GM12864 (cell line): ENCODE measurements around the gene PHF13.

Experiments used
- DNase-seq: peaks from one replicate; pipeline ENCODE4 v3.0.0-alpha.2; 2011; ENCODE audit warnings: low read depth
- H3K4me3 ChIP-seq: 2 replicates; pipeline ENCODE4 v1.5.1; 2011; ENCODE audit warnings: mild to moderate bottlenecking, low read depth, low read length, control low read depth
- TF ChIP-seq, protein P1 (sequence below): IDR thresholded peaks from 2 replicates; pipeline ENCODE4 v1.5.1; 2011; ENCODE audit warnings: low read depth, mild to moderate bottlenecking, moderate library complexity, low read length, control low read depth, inconsistent platforms; ENCODE audit errors: missing control alignments

PHF13 gene

DNA sequence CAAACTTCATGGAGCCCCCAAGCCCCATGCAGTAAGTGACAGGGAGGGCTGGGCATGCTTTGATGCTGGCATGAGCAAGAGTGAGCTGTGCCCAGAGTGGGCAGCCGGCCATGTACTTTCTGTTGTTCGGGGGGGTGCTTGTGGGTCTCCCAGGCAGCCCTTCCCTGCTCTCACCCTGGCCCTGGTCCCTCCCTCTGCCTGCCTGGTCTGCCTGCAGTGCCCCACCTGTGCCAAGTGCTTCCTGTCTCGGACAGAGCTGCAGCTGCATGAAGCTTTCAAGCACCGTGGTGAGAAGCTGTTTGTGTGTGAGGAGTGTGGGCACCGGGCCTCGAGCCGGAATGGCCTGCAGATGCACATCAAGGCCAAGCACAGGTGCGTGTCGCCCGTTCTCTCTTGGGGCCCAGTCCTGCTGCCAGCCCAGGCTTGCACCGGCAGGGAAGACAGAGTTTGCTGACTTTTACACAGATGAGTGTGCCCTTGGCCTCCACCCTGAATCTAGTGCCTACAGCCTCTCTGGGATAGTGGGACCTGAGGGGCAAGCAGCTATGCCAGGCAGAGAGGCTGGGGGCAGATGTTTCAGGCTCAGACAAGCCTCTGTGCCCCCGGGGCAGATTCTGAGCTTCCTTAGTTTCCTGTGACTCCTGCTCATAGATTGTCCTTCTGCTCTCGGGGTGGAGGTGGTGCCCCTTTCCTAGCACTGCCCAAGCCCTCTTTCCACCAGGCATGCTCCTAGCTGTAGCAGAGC, 26.1 kb upstream of the PHF13 start:
- TF ChIP-seq, protein P1, sequence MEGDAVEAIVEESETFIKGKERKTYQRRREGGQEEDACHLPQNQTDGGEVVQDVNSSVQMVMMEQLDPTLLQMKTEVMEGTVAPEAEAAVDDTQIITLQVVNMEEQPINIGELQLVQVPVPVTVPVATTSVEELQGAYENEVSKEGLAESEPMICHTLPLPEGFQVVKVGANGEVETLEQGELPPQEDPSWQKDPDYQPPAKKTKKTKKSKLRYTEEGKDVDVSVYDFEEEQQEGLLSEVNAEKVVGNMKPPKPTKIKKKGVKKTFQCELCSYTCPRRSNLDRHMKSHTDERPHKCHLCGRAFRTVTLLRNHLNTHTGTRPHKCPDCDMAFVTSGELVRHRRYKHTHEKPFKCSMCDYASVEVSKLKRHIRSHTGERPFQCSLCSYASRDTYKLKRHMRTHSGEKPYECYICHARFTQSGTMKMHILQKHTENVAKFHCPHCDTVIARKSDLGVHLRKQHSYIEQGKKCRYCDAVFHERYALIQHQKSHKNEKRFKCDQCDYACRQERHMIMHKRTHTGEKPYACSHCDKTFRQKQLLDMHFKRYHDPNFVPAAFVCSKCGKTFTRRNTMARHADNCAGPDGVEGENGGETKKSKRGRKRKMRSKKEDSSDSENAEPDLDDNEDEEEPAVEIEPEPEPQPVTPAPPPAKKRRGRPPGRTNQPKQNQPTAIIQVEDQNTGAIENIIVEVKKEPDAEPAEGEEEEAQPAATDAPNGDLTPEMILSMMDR: no peak
- no peak for DNase-seq

DNA sequence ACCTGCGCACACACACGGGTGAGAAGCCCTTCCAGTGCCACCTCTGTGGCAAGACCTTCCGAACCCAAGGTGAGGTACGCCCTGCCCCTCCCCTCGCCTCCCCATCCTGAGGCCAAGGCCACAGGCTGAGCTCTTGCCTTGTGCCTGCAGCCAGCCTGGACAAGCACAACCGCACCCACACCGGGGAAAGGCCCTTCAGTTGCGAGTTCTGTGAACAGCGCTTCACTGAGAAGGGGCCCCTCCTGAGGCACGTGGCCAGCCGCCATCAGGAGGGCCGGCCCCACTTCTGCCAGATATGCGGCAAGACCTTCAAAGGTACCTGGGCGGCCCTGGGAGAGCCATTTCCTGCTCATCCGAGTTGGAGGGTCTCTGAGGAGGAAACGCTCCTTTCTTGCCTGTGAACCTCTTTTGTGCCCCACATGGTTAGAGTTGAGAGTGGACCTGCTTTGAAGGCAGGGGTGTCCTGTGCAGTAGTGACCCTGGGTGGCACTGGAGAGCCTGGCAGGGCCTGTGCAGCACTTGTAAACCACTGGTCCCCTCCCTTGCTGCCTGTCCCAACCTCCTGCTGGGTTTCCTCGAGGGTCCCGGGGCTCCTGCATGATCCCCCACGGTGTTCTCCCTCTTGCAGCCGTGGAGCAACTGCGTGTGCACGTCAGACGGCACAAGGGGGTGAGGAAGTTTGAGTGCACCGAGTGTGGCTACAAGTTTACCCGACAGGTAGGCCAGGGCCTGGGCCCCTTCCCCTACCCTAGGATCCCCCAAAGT, 25.2 kb upstream of the PHF13 start:
- no peak for DNase-seq
- H3K4me3 ChIP-seq: no peak overlapping the region

More for the DNA sequence above, 26.1 kb upstream of the PHF13 start:
- no peak overlapping the region for H3K4me3 ChIP-seq

DNA sequence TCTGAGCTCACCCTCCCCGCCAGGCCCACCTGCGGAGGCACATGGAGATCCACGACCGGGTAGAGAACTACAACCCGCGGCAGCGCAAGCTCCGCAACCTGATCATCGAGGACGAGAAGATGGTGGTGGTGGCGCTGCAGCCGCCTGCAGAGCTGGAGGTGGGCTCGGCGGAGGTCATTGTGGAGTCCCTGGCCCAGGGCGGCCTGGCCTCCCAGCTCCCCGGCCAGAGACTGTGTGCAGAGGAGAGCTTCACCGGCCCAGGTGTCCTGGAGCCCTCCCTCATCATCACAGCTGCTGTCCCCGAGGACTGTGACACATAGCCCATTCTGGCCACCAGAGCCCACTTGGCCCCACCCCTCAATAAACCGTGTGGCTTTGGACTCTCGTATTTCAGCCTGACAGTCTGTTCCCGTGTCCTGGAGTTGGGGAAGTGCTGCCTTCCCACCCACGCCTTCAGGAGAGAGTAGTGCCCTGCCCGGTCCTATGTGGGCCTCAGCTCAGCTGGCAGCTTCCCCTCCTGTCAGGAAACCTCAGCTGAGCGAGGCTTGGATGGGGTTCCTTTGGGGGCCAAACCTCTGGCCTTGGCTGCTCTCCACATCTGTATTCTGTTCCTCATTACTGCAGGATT, 24.5 kb upstream of the PHF13 start:
- TF ChIP-seq, protein P1: no peak

More for the DNA sequence above, 25.2 kb upstream of the PHF13 start:
- TF ChIP-seq, protein P1: no peak

DNA sequence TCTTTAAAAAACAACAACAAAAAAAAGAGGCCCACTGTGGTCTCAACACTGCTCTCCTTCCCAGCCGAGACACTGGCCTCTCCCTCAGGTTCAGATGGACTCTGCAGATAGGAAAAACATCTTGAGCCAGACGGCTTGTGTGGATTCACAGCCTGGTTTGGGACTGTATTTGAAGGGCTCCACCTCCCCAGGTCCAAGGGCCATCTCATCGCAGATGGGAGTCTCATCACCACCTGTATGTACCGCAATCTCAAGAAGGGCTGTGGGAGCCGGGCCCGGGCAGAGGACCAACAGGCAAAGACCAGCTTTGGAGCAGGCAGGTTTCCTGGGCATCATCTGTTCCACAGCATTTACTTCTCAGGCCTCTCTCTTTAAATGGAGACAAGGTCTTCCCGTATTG, 23.5 kb upstream of the PHF13 start:
- TF ChIP-seq, protein P1: no peak
- H3K4me3 ChIP-seq: no peak overlapping the region
- DNase-seq: no peak

More for the DNA sequence above, 24.5 kb upstream of the PHF13 start:
- no peak overlapping the region for H3K4me3 ChIP-seq
- DNase-seq: no peak

DNA sequence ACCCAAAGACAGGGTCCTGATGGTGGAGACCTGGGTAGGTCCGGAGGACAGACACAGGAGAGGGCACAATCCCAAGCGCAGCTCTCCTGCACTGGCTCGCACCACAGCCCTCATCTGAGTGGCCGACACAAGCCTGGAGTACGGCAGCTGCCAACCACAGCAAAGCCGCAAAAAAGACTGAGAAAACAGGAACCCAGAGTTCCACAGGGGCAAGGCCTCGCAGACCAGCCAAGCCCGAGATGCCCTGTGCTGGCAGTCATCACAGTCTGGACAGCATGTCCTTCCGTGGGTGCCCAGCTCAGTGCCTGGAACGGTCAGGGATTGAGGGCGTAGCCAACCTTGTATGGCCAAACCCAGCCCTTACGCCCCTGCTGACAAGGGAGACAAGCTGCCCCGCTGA, 22.3 kb upstream of the PHF13 start:
- H3K4me3 ChIP-seq: no peak overlapping the region
- TF ChIP-seq, protein P1: no peak
- no peak for DNase-seq

DNA sequence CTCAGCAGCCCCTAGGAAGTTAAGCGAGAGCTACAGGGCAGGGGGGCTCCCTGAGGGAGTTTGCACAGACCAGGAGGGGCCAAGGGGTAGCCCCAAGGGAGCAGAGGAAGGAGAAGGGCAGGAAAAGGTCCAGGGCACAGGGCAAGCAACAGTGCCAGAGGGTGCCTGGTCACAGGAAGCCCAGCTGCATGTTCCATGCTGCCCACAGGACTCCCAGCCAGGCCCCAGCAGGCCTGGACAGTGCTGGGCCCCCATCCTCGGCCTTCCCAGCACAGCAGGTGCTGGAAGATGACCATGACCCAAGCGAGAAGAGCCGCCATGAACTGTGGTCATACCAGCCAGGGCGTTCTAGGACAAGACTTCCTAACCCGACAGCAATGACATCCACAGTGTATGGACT, 21.9 kb upstream of the PHF13 start:
- TF ChIP-seq, protein P1: no peak
- DNase-seq: no peak
- H3K4me3 ChIP-seq: no peak overlapping the region
